Fibroblast of lung (primary cell): ENCODE results near the gene MARVELD2.
"Not testable (repeated sequence)": the region's sequence is repeated elsewhere in the genome, so short reads cannot be mapped to it uniquely, and the experiment has no call there.

ENCODE experiments used
- EZH2 ChIP-seq: IDR thresholded peaks from 2 replicates; pipeline ENCODE4 v1.5.1; 2012; ENCODE audit warnings: low read length, control low read depth, mild to moderate bottlenecking; ENCODE audit errors: missing control alignments
- TF ChIP-seq, protein P1 (sequence below), 2 donors: IDR thresholded peaks in 1 of 2; conservative IDR thresholded peaks in 1 of 2; 1 replicate in 1 of 2; 2 replicates in 1 of 2; pipeline ENCODE4 v1.5.1; 2011 to 2012; ENCODE audit warnings: low read length in 2 of 2, control low read depth in 1 of 2, inconsistent platforms in 1 of 2, low read depth in 1 of 2, mild to moderate bottlenecking in 1 of 2

DNA sequence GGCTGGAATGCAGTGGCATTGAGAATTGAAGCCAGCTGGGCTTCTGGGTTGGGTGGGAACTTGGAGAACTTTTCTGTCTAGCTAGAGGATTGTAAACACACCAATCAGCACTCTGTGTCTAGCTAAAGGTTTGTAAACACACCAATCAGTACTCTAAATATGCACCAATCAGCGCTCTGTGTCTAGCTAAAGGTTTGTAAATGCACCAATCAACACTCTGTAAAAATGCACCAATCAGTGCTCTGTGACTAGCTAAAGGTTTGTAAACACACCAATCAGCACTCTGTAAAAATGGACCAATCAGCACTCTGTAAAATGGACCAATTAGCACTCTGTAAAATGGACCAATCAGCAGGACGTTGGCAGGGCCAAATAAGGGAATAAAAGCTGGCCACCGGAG lies 51.5 kb downstream of the MARVELD2 start:
- TF ChIP-seq, protein P1, sequence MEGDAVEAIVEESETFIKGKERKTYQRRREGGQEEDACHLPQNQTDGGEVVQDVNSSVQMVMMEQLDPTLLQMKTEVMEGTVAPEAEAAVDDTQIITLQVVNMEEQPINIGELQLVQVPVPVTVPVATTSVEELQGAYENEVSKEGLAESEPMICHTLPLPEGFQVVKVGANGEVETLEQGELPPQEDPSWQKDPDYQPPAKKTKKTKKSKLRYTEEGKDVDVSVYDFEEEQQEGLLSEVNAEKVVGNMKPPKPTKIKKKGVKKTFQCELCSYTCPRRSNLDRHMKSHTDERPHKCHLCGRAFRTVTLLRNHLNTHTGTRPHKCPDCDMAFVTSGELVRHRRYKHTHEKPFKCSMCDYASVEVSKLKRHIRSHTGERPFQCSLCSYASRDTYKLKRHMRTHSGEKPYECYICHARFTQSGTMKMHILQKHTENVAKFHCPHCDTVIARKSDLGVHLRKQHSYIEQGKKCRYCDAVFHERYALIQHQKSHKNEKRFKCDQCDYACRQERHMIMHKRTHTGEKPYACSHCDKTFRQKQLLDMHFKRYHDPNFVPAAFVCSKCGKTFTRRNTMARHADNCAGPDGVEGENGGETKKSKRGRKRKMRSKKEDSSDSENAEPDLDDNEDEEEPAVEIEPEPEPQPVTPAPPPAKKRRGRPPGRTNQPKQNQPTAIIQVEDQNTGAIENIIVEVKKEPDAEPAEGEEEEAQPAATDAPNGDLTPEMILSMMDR (conservative IDR thresholded peaks at IDR 0.05 in 1 of 2, IDR thresholded peaks at IDR 0.05 in 1 of 2; ENCODE audit: low read depth in 1 of 2, low read length in 2 of 2): not testable (repeated sequence)
- TF ChIP-seq EZH2: not testable (repeated sequence)
